ENCODE data around the gene TUBB2B.

TUBB2B gene

GRCh38 chr6:3205913-3206312, 21.5 kb downstream of the TUBB2B start:
- ATAC-seq, result no peak
- TF ChIP-seq CREB5 (CRISPR knock-in tag; IDR thresholded peaks at IDR 0.05; ENCODE audit: low read depth) (no peak), OSR1 (CRISPR knock-in tag; IDR thresholded peaks at IDR 0.05) (no peak), PPARA (CRISPR knock-in tag; IDR thresholded peaks at IDR 0.05; ENCODE audit: borderline replicate concordance) (no peak), TOX (CRISPR knock-in tag; IDR thresholded peaks at IDR 0.05; ENCODE audit: borderline replicate concordance) (no peak), ISL1 (CRISPR knock-in tag; IDR thresholded peaks at IDR 0.05) (no peak), TSHZ2 (CRISPR knock-in tag; IDR thresholded peaks at IDR 0.05) (no peak), BACH2 (CRISPR knock-in tag; IDR thresholded peaks at IDR 0.05; ENCODE audit: borderline replicate concordance) (no peak), ZNF70 (CRISPR knock-in tag; IDR thresholded peaks at IDR 0.05) (no peak), ARNTL (CRISPR knock-in tag; IDR thresholded peaks at IDR 0.05; ENCODE audit: borderline replicate concordance, low read depth) (no peak), ZNF565 (CRISPR knock-in tag; conservative IDR thresholded peaks at IDR 0.05; ENCODE audit: low read depth) (no peak), CSDC2 (CRISPR knock-in tag; IDR thresholded peaks at IDR 0.05) (no peak), RARB (CRISPR knock-in tag; IDR thresholded peaks at IDR 0.05) (no peak), ZC3H10 (CRISPR knock-in tag; IDR thresholded peaks at IDR 0.05) (no peak), CSRNP3 (CRISPR knock-in tag; IDR thresholded peaks at IDR 0.05) (no peak), ZNF8 (CRISPR knock-in tag; IDR thresholded peaks at IDR 0.05) (no peak), ZFP30 (CRISPR knock-in tag; IDR thresholded peaks at IDR 0.05) (no peak), SNAI2 (CRISPR knock-in tag; IDR thresholded peaks at IDR 0.05) (no peak), ZFP3 (CRISPR knock-in tag; IDR thresholded peaks at IDR 0.05) (no peak)

- no peak for ATAC-seq
- TF ChIP-seq CREB5 (CRISPR knock-in tag; IDR thresholded peaks at IDR 0.05; ENCODE audit: low read depth) (no peak), ZNF8 (CRISPR knock-in tag; IDR thresholded peaks at IDR 0.05) (no peak), PPARA (CRISPR knock-in tag; IDR thresholded peaks at IDR 0.05; ENCODE audit: borderline replicate concordance) (no peak), SNAI2 (CRISPR knock-in tag; IDR thresholded peaks at IDR 0.05) (no peak)
Measured at GRCh38 chr6:3204921-3205320, 22.5 kb downstream of the TUBB2B start.

- no peak for ATAC-seq
- TF ChIP-seq ZC3H10 (CRISPR knock-in tag; IDR thresholded peaks at IDR 0.05), result no peak
- TF ChIP-seq ZNF70 (CRISPR knock-in tag; IDR thresholded peaks at IDR 0.05), result no peak
- no peak for TF ChIP-seq GLIS3 (CRISPR knock-in tag; IDR thresholded peaks at IDR 0.05)
- TF ChIP-seq TSHZ2 (CRISPR knock-in tag; IDR thresholded peaks at IDR 0.05), result no peak
- no peak for TF ChIP-seq CSRNP3 (CRISPR knock-in tag; IDR thresholded peaks at IDR 0.05)
- TF ChIP-seq ZNF565 (CRISPR knock-in tag; conservative IDR thresholded peaks at IDR 0.05; ENCODE audit: low read depth), result no peak
- no peak for TF ChIP-seq ISL1 (CRISPR knock-in tag; IDR thresholded peaks at IDR 0.05)
- no peak for TF ChIP-seq POU6F1 (CRISPR knock-in tag; IDR thresholded peaks at IDR 0.05; ENCODE audit: borderline replicate concordance, low read depth)
- TF ChIP-seq PPARA (CRISPR knock-in tag; IDR thresholded peaks at IDR 0.05; ENCODE audit: borderline replicate concordance), result no peak
- no peak for TF ChIP-seq CREB5 (CRISPR knock-in tag; IDR thresholded peaks at IDR 0.05; ENCODE audit: low read depth)
- no peak for TF ChIP-seq BACH2 (CRISPR knock-in tag; IDR thresholded peaks at IDR 0.05; ENCODE audit: borderline replicate concordance)
- no peak for TF ChIP-seq ZFP3 (CRISPR knock-in tag; IDR thresholded peaks at IDR 0.05)
Measured at GRCh38 chr6:3202999-3203696, 24.3 kb downstream of the TUBB2B start.
